Muscle of leg (tissue), 9 donors: ENCODE results near the gene SLC38A9. TPM values are rescaled to one million over a fixed set of nuclear protein-coding genes. Genes with fewer than 3 reads are reported as not detected.

ENCODE experiments used
- polyA plus RNA-seq, 8 donors: library from polyadenylated mRNA; unstranded; fragments of 120-200 nt; gene quantifications; one replicate each; pipeline versions ENCODE4 v1.2.1 to v1.2.3, GENCODE V29; 2013; ENCODE audit warnings: inconsistent platforms in 1 of 8, low replicate concordance in 1 of 8; ENCODE audit not compliant: insufficient read length in 8 of 8, insufficient read depth in 1 of 8
- total RNA-seq: library from RNA; stranded (reverse); fragments of 120-200 nt; gene quantifications from one replicate; pipeline ENCODE4 v1.2.4, GENCODE V29; 2013

SLC38A9 gene
- total and polyA plus RNA-seq, 9 donors: 10.1 to 21.2 (median 12.0) TPM

Other genes with a start within 250 kb of the SLC38A9 start
- gene PLPP1, start 177.4 kb downstream of the SLC38A9 start, total RNA-seq: 70.8 TPM
- gene PLPP1, start 177.4 kb downstream of the SLC38A9 start, polyA plus RNA-seq: 10 to 100 TPM; 51.5 to 69.3 (median 58.4) TPM
- 0.04 TPM for gene DDX4, start 25.7 kb upstream of the SLC38A9 start, total RNA-seq
- gene DDX4, start 25.7 kb upstream of the SLC38A9 start, polyA plus RNA-seq: under 1 TPM in 4 of 8 donors, not detected in 4; 0.11 to 0.35 (median 0.24) TPM
- gene IL31RA, start 139.0 kb upstream of the SLC38A9 start, total RNA-seq: 0.89 TPM
- gene IL31RA, start 139.0 kb upstream of the SLC38A9 start, polyA plus RNA-seq: 1 to 10 TPM in 2 of 8 donors, under 1 TPM in 6; 0.19 to 1.7 (median 0.70) TPM